Neural cell (in vitro differentiated cells): ENCODE results near the gene BET1L. TPM values are rescaled to one million over a fixed set of nuclear protein-coding genes. Genes with fewer than 3 reads are reported as not detected.

Experiments used
- H2AFZ ChIP-seq: fragments of 200-600, 300-800 bp; sonication (generic), shearing (Covaris generic); 2 replicates; pipeline ENCODE4 v1.6.0; 2014; ENCODE audit warnings: low read depth, mild to moderate bottlenecking, antibody characterized with exemption, low read length, moderate library complexity
- H3F3A ChIP-seq: fragments of 200-600 bp; shearing (Covaris generic); 2 replicates; pipeline ENCODE4 v1.6.1; 2016; ENCODE audit warnings: mild to moderate bottlenecking, moderate library complexity, mixed read lengths, antibody characterized with exemption, low read length; ENCODE audit not compliant: insufficient read depth, poor library complexity, severe bottlenecking
- H3K27ac ChIP-seq: fragments of 200-600, 300-800 bp; sonication (generic), shearing (Covaris generic); 2 replicates; pipeline ENCODE4 v1.5.1; 2014; ENCODE audit warnings: mild to moderate bottlenecking, low read length, moderate library complexity
- H3K27me3 ChIP-seq: fragments of 300-800, 200-600 bp; sonication (generic), shearing (Covaris generic); 2 replicates; pipeline ENCODE4 v1.6.0; 2014; ENCODE audit warnings: mild to moderate bottlenecking, low read depth, low read length, moderate library complexity; ENCODE audit not compliant: insufficient read depth
- H3K36me3 ChIP-seq: fragments of 300-800, 200-600 bp; sonication (generic), shearing (Covaris generic); 2 replicates; pipeline ENCODE4 v1.5.1; 2014; ENCODE audit warnings: mild to moderate bottlenecking, antibody characterized with exemption, low read length, moderate library complexity; ENCODE audit not compliant: insufficient read depth
- H3K4me2 ChIP-seq: fragments of 300-800, 200-600 bp; sonication (generic), shearing (Covaris generic); 2 replicates; pipeline ENCODE4 v1.6.0; 2014; ENCODE audit warnings: mild to moderate bottlenecking, low read length
- H3K4me3 ChIP-seq: fragments of 300-800, 200-600 bp; sonication (generic), shearing (Covaris generic); 2 replicates; pipeline ENCODE4 v1.5.1; 2014; ENCODE audit warnings: mild to moderate bottlenecking, low read length, moderate library complexity
- H3K79me2 ChIP-seq: fragments of 200-600 bp; shearing (Covaris generic); replicated peaks from 2 replicates; pipeline ENCODE4 v1.6.0; 2014; ENCODE audit warnings: mild to moderate bottlenecking, low read length, moderate library complexity; ENCODE audit not compliant: insufficient read depth
- H3K9ac ChIP-seq: fragments of 300-800, 200-600 bp; sonication (generic), shearing (Covaris generic); 2 replicates; pipeline ENCODE4 v1.6.1; 2016; ENCODE audit warnings: mild to moderate bottlenecking, low read length, mixed read lengths
- H3K9me2 ChIP-seq: fragments of 200-600 bp; shearing (Covaris generic); 2 replicates; pipeline ENCODE4 v1.6.1; 2016; ENCODE audit warnings: mild to moderate bottlenecking, low read length, mixed read lengths; ENCODE audit not compliant: insufficient read depth
- H3K9me3 ChIP-seq: fragments of 200-600, 300-800 bp; sonication (generic), shearing (Covaris generic); 2 replicates; pipeline ENCODE4 v1.6.1; 2016; ENCODE audit warnings: mild to moderate bottlenecking, mixed run types, low read length, moderate library complexity, mixed read lengths
- H4K20me1 ChIP-seq: fragments of 200-600 bp; shearing (Covaris generic); 2 replicates; pipeline ENCODE4 v1.6.1; 2016; ENCODE audit warnings: mild to moderate bottlenecking, mixed run types; ENCODE audit not compliant: insufficient read depth
- EP300 ChIP-seq: fragments of 450-650 bp; conservative IDR thresholded peaks from 2 replicates; pipeline ENCODE4 v1.6.1; 2014; ENCODE audit warnings: antibody characterized with exemption, mild to moderate bottlenecking, moderate library complexity; ENCODE audit not compliant: poor library complexity, severe bottlenecking
- EZH2 ChIP-seq: fragments of 200-600, 300-800 bp; shearing (Covaris generic), sonication (generic); IDR thresholded peaks from 2 replicates; pipeline ENCODE4 v1.6.1; 2014; ENCODE audit warnings: antibody characterized with exemption, low read length, borderline replicate concordance, mild to moderate bottlenecking; ENCODE audit not compliant: insufficient read depth, poor library complexity, severe bottlenecking
- MXI1 ChIP-seq: fragments of 450-650 bp; conservative IDR thresholded peaks from 2 replicates; pipeline ENCODE4 v1.6.1; 2014; ENCODE audit warnings: antibody characterized with exemption, mild to moderate bottlenecking; ENCODE audit not compliant: poor library complexity, severe bottlenecking
- POLR2AphosphoS5 ChIP-seq: IDR thresholded peaks from 2 replicates; pipeline ENCODE4 v1.6.1; 2012
- RAD21 ChIP-seq: fragments of 450-650 bp; conservative IDR thresholded peaks from 2 replicates; pipeline ENCODE4 v1.6.1; 2014; ENCODE audit warnings: antibody characterized with exemption, mild to moderate bottlenecking, moderate library complexity
- REST ChIP-seq: IDR thresholded peaks from 2 replicates; pipeline ENCODE4 v1.6.1; 2012; ENCODE audit warnings: borderline replicate concordance
- SMC3 ChIP-seq: fragments of 450-650 bp; conservative IDR thresholded peaks from 2 replicates; pipeline ENCODE4 v1.6.1; 2014; ENCODE audit warnings: antibody characterized with exemption, mild to moderate bottlenecking, moderate library complexity; ENCODE audit not compliant: poor library complexity
- TAF1 ChIP-seq: IDR thresholded peaks from 2 replicates; pipeline ENCODE4 v1.6.1; 2012; ENCODE audit warnings: low read depth
- polyA plus RNA-seq: library from polyadenylated mRNA; depleted of rRNA; stranded (reverse); fragments of >200 nt; gene quantifications from 2 replicates; pipeline ENCODE4 v1.2.3, GENCODE V29; 2014
- TF ChIP-seq, protein P1 (sequence below): fragments of 450-650 bp; IDR thresholded peaks from 2 replicates; pipeline ENCODE4 v1.5.1; 2014; ENCODE audit warnings: antibody characterized with exemption, mild to moderate bottlenecking, moderate library complexity; ENCODE audit not compliant: poor library complexity, severe bottlenecking

Gene BET1L
- polyA plus RNA-seq, 1 donor from 2014 or later, result 7.6 TPM

DNA sequence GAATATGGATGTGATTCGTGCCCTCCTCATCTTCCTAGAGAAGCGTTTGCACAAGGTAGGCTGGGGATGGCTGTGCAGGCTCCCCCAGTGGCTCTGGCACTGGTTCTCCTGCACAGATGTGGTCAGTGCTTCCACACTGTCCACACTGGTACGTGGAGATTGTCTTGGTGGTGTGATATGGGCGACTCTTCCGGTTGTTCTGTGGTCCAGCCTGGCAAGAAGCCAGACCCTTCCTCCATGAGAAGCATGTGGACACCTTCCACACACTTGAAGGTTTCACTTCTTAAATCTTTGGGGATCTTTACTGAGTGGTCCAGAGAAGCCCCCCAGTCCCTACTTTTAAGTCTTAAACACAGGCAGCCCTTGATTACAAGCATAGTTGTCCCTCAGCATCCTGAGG lies 4.1 kb upstream of the BET1L start:
- Histone ChIP-seq H3K27ac (no peak overlapping the region), H2AFZ (no peak overlapping the region), H3K4me3 (no peak overlapping the region), H3K27me3 (no peaks in the 10 kb centered on the region), H3K36me3 (no peaks in the 10 kb centered on the region), H3F3A (no peaks in the 10 kb centered on the region), H3K9me2 (no peaks in the 10 kb centered on the region), H3K9ac (no peak overlapping the region), H3K4me2 (no peak overlapping the region), H4K20me1 (peaks cover 3% of the 10 kb centered on the region), H3K9me3 (no peaks in the 10 kb centered on the region), H3K79me2 (peaks cover 22% of the 10 kb centered on the region)
- TF ChIP-seq MXI1 (no peak), REST (no peak), EP300 (no peak)

- TF ChIP-seq REST (no peak), EZH2 (no peak), POLR2AphosphoS5 (no peak), SMC3 (no peak), MXI1 (no peak), EP300 (no peak), RAD21 (no peak), TAF1 (no peak)
- TF ChIP-seq, protein P1, sequence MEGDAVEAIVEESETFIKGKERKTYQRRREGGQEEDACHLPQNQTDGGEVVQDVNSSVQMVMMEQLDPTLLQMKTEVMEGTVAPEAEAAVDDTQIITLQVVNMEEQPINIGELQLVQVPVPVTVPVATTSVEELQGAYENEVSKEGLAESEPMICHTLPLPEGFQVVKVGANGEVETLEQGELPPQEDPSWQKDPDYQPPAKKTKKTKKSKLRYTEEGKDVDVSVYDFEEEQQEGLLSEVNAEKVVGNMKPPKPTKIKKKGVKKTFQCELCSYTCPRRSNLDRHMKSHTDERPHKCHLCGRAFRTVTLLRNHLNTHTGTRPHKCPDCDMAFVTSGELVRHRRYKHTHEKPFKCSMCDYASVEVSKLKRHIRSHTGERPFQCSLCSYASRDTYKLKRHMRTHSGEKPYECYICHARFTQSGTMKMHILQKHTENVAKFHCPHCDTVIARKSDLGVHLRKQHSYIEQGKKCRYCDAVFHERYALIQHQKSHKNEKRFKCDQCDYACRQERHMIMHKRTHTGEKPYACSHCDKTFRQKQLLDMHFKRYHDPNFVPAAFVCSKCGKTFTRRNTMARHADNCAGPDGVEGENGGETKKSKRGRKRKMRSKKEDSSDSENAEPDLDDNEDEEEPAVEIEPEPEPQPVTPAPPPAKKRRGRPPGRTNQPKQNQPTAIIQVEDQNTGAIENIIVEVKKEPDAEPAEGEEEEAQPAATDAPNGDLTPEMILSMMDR, result no peak
- Histone ChIP-seq H3K4me2 (no peak overlapping the region), H3K79me2 (peaks cover 27% of the 10 kb centered on the region), H3K9ac (no peak overlapping the region), H3K27me3 (no peaks in the 10 kb centered on the region), H2AFZ (no peak overlapping the region), H3K27ac (no peak overlapping the region), H3K9me3 (no peaks in the 10 kb centered on the region), H4K20me1 (peaks cover 3% of the 10 kb centered on the region), H3F3A (no peaks in the 10 kb centered on the region), H3K4me3 (peak overlapping the region; percentile 97), H3K9me2 (no peaks in the 10 kb centered on the region), H3K36me3 (no peaks in the 10 kb centered on the region)
Observed at GRCh38 chr11:210803-211180, 3.6 kb upstream of the BET1L start.
